ENCODE results near the gene BBS9. TPM values are rescaled to one million over a fixed set of nuclear protein-coding genes. Genes with fewer than 3 reads are reported as not detected.

The BBS9 gene
- total and polyA plus RNA-seq, 2 donors (not counting 1 experiment from before 2014, with no cell fraction given) = 8.4 to 45.2 TPM

DNA sequence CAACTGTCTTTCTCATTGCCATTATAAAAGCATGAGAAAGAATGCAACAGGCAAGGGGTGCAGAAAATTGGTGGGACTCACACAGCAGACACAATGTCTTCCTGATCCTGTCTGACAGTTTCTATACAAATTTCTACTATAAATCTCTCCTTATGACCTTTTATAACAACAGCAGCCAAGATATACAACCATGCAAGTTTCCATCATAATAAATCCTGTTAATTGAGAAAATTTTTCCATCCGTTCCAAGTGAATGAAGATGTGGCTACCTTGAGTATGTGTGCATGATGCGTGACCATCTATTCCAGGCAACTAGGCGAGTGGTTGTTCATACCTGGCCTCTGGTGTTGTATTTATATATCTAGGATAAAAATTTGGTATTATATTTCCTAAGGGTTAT is 216.7 kb downstream of the BBS9 start:
- no peaks in the 10 kb centered on the region for H3K9me3 ChIP-seq (ENCODE audit: control extremely low read depth in 1 of 3, control insufficient read depth in 2 of 3, insufficient read depth in 1 of 3, low read length in 2 of 3)
- intact Hi-C loops (cut with micrococcal nuclease) = no loop called here
- no CpG with 5 or more reads among the region's 3 CpGs for whole genome bisulfite sequencing (ENCODE audit: insufficient coverage)
- H3K79me2 ChIP-seq (ENCODE audit: control insufficient read depth, insufficient read depth, low read length) = no peaks in the 10 kb centered on the region
- H3K4me1 ChIP-seq (ENCODE audit: control insufficient read depth in 2 of 2, insufficient read depth in 2 of 2, low read length in 2 of 2) = no peaks in the 10 kb centered on the region
- peaks cover 0 to 5% of the 10 kb centered on the region in 2 experiments for H3K36me3 ChIP-seq (replicated peaks in 1 of 2; ENCODE audit: control extremely low read depth in 1 of 2, control insufficient read depth in 1 of 2, extremely low read depth in 1 of 2, insufficient read depth in 2 of 2, low read length in 1 of 2)
- DNase-seq (no peak), ATAC-seq (ENCODE audit: low read depth) (no peak)
- TF ChIP-seq EZH2 (IDR thresholded peaks at IDR 0.05; ENCODE audit: borderline replicate concordance, insufficient read depth, low read depth, low read length, poor library complexity, severe bottlenecking) = no peak
- TF ChIP-seq, protein P1, sequence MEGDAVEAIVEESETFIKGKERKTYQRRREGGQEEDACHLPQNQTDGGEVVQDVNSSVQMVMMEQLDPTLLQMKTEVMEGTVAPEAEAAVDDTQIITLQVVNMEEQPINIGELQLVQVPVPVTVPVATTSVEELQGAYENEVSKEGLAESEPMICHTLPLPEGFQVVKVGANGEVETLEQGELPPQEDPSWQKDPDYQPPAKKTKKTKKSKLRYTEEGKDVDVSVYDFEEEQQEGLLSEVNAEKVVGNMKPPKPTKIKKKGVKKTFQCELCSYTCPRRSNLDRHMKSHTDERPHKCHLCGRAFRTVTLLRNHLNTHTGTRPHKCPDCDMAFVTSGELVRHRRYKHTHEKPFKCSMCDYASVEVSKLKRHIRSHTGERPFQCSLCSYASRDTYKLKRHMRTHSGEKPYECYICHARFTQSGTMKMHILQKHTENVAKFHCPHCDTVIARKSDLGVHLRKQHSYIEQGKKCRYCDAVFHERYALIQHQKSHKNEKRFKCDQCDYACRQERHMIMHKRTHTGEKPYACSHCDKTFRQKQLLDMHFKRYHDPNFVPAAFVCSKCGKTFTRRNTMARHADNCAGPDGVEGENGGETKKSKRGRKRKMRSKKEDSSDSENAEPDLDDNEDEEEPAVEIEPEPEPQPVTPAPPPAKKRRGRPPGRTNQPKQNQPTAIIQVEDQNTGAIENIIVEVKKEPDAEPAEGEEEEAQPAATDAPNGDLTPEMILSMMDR (IDR thresholded peaks at IDR 0.05) = no peak
- H3K9me3 Mint-ChIP-seq (ENCODE audit: insufficient read depth) = no peaks in the 10 kb centered on the region
- no peaks in the 10 kb centered on the region for H3K27me3 Mint-ChIP-seq
- no peaks in the 10 kb centered on the region for H3K27me3 ChIP-seq (replicated peaks in 1 of 4; ENCODE audit: control extremely low read depth in 1 of 4, control insufficient read depth in 3 of 4, insufficient read depth in 4 of 4, low read length in 3 of 4)
- ChIA-PET CTCF (no interaction called here), POLR2A (no interaction called here)
- H3K9ac ChIP-seq (ENCODE audit: low read length) = no peak overlapping the region
- no peak overlapping the region for H3K4me3 Mint-ChIP-seq
- no peaks in the 10 kb centered on the region for H4K20me1 ChIP-seq (ENCODE audit: control insufficient read depth, insufficient read depth, low read length, poor library complexity, severe bottlenecking)
- H3K4me3 ChIP-seq (ENCODE audit: control extremely low read depth in 1 of 5, extremely low read depth in 1 of 5, insufficient read depth in 1 of 5, low read depth in 2 of 5, low read length in 4 of 5) = no peak overlapping the region
- H2AFZ ChIP-seq (ENCODE audit: insufficient read depth, low read depth, low read length, poor library complexity, severe bottlenecking) = no peak overlapping the region
- no peak overlapping the region for H3K27ac Mint-ChIP-seq
- H3K4me1 Mint-ChIP-seq = no peaks in the 10 kb centered on the region
- H3K27ac ChIP-seq (ENCODE audit: low read length in 2 of 2) = no peak overlapping the region
- no peak overlapping the region for H3K4me2 ChIP-seq (replicated peaks; ENCODE audit: low read depth, low read length, poor library complexity, severe bottlenecking)

DNA sequence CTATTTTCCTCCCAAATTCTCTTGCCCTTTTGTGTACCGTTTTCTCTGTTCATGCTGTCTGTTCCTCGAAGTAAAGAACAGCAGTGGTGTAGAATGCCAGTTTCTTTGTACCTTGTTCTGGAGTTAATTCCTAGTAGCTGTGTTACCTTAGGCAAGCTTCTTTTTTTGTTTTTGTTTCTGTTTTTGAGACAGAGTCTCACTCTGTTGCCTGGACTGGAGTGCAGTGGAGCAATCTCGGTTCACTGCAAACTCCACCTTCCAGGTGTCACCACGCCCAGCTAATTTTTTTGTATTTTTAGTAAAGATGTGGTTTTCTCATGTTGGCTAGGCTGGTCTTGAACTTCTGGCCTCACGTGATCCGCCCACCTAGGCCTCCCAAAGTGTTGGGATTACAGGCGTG is 221.2 kb downstream of the BBS9 start:
- H3K27me3 ChIP-seq (replicated peaks in 1 of 4; ENCODE audit: control extremely low read depth in 1 of 4, control insufficient read depth in 3 of 4, insufficient read depth in 4 of 4, low read length in 3 of 4) = no peaks in the 10 kb centered on the region
- TF ChIP-seq, protein P1 (IDR thresholded peaks at IDR 0.05) = no peak
- no peak for TF ChIP-seq EZH2 (IDR thresholded peaks at IDR 0.05; ENCODE audit: borderline replicate concordance, insufficient read depth, low read depth, low read length, poor library complexity, severe bottlenecking)
- no peaks in the 10 kb centered on the region for H3K27me3 Mint-ChIP-seq
- H4K20me1 ChIP-seq (ENCODE audit: control insufficient read depth, insufficient read depth, low read length, poor library complexity, severe bottlenecking) = no peaks in the 10 kb centered on the region
- intact Hi-C loops (cut with micrococcal nuclease) = no loop called here
- no peak overlapping the region for H3K27ac Mint-ChIP-seq
- ChIA-PET CTCF (interaction anchor here (1.0 kb wide), 1 partner anchor 34 kb away, joined by 3 read pairs; no protein-coding TSS in a partner anchor), POLR2A (no interaction called here)
- H3K4me1 Mint-ChIP-seq = no peaks in the 10 kb centered on the region
- no peak overlapping the region for H3K9ac ChIP-seq (ENCODE audit: low read length)
- ATAC-seq (ENCODE audit: low read depth) (no peak), DNase-seq (no peak)
- H3K4me2 ChIP-seq (replicated peaks; ENCODE audit: low read depth, low read length, poor library complexity, severe bottlenecking) = no peak overlapping the region
- no peak overlapping the region for H3K27ac ChIP-seq (ENCODE audit: low read length in 2 of 2)
- H3K9me3 Mint-ChIP-seq (ENCODE audit: insufficient read depth) = no peaks in the 10 kb centered on the region
- WGBS (ENCODE audit: insufficient coverage) = no CpG with 5 or more reads among the region's 7 CpGs
- H3K36me3 ChIP-seq (replicated peaks in 1 of 2; ENCODE audit: control extremely low read depth in 1 of 2, control insufficient read depth in 1 of 2, extremely low read depth in 1 of 2, insufficient read depth in 2 of 2, low read length in 1 of 2) = peaks cover 0 to 5% of the 10 kb centered on the region in 2 experiments
- no peaks in the 10 kb centered on the region for H3K79me2 ChIP-seq (ENCODE audit: control insufficient read depth, insufficient read depth, low read length)
- no peak overlapping the region for H2AFZ ChIP-seq (ENCODE audit: insufficient read depth, low read depth, low read length, poor library complexity, severe bottlenecking)
- H3K4me3 Mint-ChIP-seq = no peak overlapping the region
- H3K9me3 ChIP-seq (ENCODE audit: control extremely low read depth in 1 of 3, control insufficient read depth in 2 of 3, insufficient read depth in 1 of 3, low read length in 2 of 3) = no peaks in the 10 kb centered on the region
- no peak overlapping the region for H3K4me3 ChIP-seq (ENCODE audit: control extremely low read depth in 1 of 5, extremely low read depth in 1 of 5, insufficient read depth in 1 of 5, low read depth in 2 of 5, low read length in 4 of 5)
- H3K4me1 ChIP-seq (ENCODE audit: control insufficient read depth in 2 of 2, insufficient read depth in 2 of 2, low read length in 2 of 2) = no peaks in the 10 kb centered on the region

Data from B cell (primary cell).